ENCODE measurements around the gene OR1F1. TPM values are rescaled to one million over a fixed set of nuclear protein-coding genes. Genes with fewer than 3 reads are reported as not detected.

OR1F1 gene
- total RNA-seq, 1 donor from 2014 or later, result 0.32 TPM

DNA sequence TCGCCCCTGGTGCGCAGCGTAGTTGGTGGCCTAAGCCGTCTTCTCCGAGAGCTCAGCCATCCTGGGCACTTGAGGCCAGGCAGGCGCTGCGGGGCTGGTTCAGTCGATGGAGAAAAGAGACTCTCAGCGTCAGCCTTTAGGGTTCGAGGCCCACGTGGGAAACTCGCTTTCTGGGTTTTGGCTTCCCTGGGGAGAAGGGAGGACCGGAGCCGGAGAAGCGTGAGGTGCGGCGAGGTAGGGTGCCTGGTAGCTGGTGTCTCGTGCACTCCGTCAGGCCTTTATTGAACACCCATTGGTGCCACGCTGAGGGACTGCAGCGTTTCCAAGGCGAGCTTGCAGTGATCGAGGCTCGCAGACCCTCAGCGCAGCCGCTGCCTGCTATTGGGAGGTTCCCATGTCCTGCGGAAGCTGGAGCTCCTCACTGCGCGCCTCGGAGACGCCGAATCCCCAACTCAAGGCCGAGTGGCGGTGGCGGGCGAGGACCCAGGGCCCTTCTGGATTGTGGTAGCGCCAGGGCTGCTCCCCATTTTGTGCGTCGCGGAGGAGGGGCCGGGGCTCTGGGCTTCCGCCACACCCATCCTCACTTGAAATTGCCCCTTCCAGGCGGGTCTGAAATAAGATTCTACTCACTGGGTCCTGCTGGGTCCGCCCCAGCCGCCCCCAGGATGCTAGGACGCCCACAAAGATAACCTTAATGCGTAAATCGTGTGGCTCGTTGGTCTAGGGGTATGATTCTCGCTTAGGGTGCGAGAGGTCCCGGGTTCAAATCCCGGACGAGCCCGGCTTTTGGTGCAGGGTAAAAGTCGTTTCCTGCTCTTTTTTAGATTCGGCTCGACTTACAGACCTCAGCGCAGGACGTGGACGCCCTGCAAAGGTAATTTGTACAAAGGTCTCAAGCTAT is 1.2 kb downstream of the OR1F1 start:
- Histone ChIP-seq H4K20me1 (ENCODE audit: insufficient read depth, low read length) (no peaks in the 10 kb centered on the region), H3K36me3 (ENCODE audit: insufficient read depth, low read length) (no peaks in the 10 kb centered on the region), H3K9me3 (ENCODE audit: insufficient read depth, low read depth, low read length) (no peaks in the 10 kb centered on the region), H3K27ac (ENCODE audit: low read depth, low read length) (no peak overlapping the region), H3K4me2 (ENCODE audit: low read length) (peak overlapping the region; percentile 88), H3K4me1 (ENCODE audit: insufficient read depth, low read length) (peaks cover 12% of the 10 kb centered on the region), H3K9ac (ENCODE audit: low read length) (peak overlapping the region; percentile 68), H3K27me3 (ENCODE audit: insufficient read depth, low read length) (peaks cover 6% of the 10 kb centered on the region), H3K79me2 (ENCODE audit: insufficient read depth, low read length) (no peaks in the 10 kb centered on the region), H3K4me3 (ENCODE audit: insufficient read depth, low read depth, low read length) (peak overlapping the region; percentile 74), H2AFZ (ENCODE audit: low read depth, low read length) (peak overlapping the region; percentile 100)
- peak; percentile 55 for DNase-seq (ENCODE audit: low read depth)
- no peak for TF ChIP-seq EZH2 (IDR thresholded peaks at IDR 0.05; ENCODE audit: insufficient read depth, low read length)
- TF ChIP-seq, protein P1, sequence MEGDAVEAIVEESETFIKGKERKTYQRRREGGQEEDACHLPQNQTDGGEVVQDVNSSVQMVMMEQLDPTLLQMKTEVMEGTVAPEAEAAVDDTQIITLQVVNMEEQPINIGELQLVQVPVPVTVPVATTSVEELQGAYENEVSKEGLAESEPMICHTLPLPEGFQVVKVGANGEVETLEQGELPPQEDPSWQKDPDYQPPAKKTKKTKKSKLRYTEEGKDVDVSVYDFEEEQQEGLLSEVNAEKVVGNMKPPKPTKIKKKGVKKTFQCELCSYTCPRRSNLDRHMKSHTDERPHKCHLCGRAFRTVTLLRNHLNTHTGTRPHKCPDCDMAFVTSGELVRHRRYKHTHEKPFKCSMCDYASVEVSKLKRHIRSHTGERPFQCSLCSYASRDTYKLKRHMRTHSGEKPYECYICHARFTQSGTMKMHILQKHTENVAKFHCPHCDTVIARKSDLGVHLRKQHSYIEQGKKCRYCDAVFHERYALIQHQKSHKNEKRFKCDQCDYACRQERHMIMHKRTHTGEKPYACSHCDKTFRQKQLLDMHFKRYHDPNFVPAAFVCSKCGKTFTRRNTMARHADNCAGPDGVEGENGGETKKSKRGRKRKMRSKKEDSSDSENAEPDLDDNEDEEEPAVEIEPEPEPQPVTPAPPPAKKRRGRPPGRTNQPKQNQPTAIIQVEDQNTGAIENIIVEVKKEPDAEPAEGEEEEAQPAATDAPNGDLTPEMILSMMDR (IDR thresholded peaks at IDR 0.05; ENCODE audit: insufficient read depth, low read depth, low read length), result no peak
- peak overlapping the region; percentile 87 for H3K27ac Mint-ChIP-seq (ENCODE audit: unreplicated experiment)
- FAIRE-seq, result no peak
- no peaks in the 10 kb centered on the region for H3K4me1 Mint-ChIP-seq (ENCODE audit: low read depth, unreplicated experiment)
- peaks cover 20% of the 10 kb centered on the region for H3K27me3 Mint-ChIP-seq (ENCODE audit: low read depth, unreplicated experiment)
- H3K9me3 Mint-ChIP-seq (ENCODE audit: unreplicated experiment), result peaks cover 7% of the 10 kb centered on the region
- no peaks in the 10 kb centered on the region for H3K36me3 Mint-ChIP-seq (ENCODE audit: low read depth, unreplicated experiment)
- peak overlapping the region; percentile 91 for H3K4me3 Mint-ChIP-seq (ENCODE audit: unreplicated experiment)

DNA sequence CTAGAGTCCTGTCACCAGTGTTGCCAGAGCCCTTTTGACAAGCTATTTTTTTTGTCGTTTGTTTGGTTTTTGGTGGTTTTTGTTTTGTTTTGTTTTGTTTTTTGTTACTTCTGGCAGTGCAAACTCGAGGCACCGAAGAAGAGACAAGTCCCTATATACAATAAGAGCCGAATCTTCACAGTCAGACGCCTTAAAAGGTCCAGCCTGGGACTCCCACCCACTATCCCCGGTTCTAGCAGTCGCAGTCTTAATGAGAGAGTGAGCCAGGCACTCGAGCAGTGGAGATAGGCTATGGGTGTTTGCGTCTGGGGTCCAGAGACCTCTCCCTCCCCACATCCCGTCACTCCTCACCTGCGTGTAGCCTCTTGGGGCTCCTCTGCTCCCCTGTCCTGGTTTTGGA is 1.9 kb downstream of the OR1F1 start:
- no peaks in the 10 kb centered on the region for H3K79me2 ChIP-seq (ENCODE audit: insufficient read depth, low read length)
- peak overlapping the region; percentile 88 for H3K4me2 ChIP-seq (ENCODE audit: low read length)
- H3K4me1 ChIP-seq (ENCODE audit: insufficient read depth, low read length), result peaks cover 12% of the 10 kb centered on the region
- Mint-ChIP-seq H3K27ac (ENCODE audit: unreplicated experiment) (peak overlapping the region; percentile 87), H3K4me1 (ENCODE audit: low read depth, unreplicated experiment) (no peaks in the 10 kb centered on the region), H3K27me3 (ENCODE audit: low read depth, unreplicated experiment) (peaks cover 22% of the 10 kb centered on the region), H3K36me3 (ENCODE audit: low read depth, unreplicated experiment) (no peaks in the 10 kb centered on the region), H3K4me3 (ENCODE audit: unreplicated experiment) (peak overlapping the region; percentile 91), H3K9me3 (ENCODE audit: unreplicated experiment) (peaks cover 9% of the 10 kb centered on the region)
- no peak overlapping the region for H2AFZ ChIP-seq (ENCODE audit: low read depth, low read length)
- H3K36me3 ChIP-seq (ENCODE audit: insufficient read depth, low read length), result no peaks in the 10 kb centered on the region
- H3K9ac ChIP-seq (ENCODE audit: low read length), result no peak overlapping the region
- DNase-seq (ENCODE audit: low read depth) (no peak), FAIRE-seq (no peak)
- TF ChIP-seq, protein P1 (IDR thresholded peaks at IDR 0.05; ENCODE audit: insufficient read depth, low read depth, low read length), result no peak
- TF ChIP-seq EZH2 (IDR thresholded peaks at IDR 0.05; ENCODE audit: insufficient read depth, low read length), result no peak
- H4K20me1 ChIP-seq (ENCODE audit: insufficient read depth, low read length), result no peaks in the 10 kb centered on the region
- H3K4me3 ChIP-seq (ENCODE audit: insufficient read depth, low read depth, low read length), result peak overlapping the region; percentile 74
- H3K27ac ChIP-seq (ENCODE audit: low read depth, low read length), result no peak overlapping the region
- peaks cover 6% of the 10 kb centered on the region for H3K27me3 ChIP-seq (ENCODE audit: insufficient read depth, low read length)
- no peaks in the 10 kb centered on the region for H3K9me3 ChIP-seq (ENCODE audit: insufficient read depth, low read depth, low read length)

DNA sequence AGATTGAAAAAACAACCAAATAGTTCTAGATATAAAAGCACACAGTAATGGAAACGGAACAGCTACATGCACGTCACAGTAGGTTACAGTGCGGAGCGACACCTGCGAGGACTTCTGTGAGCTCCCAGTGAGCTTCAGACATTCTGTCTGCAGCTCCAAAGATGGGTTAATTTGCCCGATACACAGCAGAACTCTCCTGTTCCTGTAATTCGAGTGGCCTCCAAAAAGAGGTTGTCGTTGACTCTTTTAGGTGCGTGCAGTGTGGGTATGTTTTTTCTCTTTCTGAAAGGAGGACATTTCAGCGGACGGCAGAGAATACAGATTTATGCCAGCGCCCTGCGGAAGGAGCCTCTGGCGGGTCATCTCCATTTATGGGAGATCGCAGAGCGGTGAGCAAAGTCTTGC is 2.9 kb downstream of the OR1F1 start:
- Histone ChIP-seq H3K79me2 (ENCODE audit: insufficient read depth, low read length) (no peaks in the 10 kb centered on the region), H3K9ac (ENCODE audit: low read length) (no peak overlapping the region), H2AFZ (ENCODE audit: low read depth, low read length) (no peak overlapping the region), H3K27me3 (ENCODE audit: insufficient read depth, low read length) (peaks cover 6% of the 10 kb centered on the region), H3K36me3 (ENCODE audit: insufficient read depth, low read length) (no peaks in the 10 kb centered on the region), H3K4me2 (ENCODE audit: low read length) (peak overlapping the region; percentile 79), H3K4me3 (ENCODE audit: insufficient read depth, low read depth, low read length) (peak overlapping the region; percentile 41), H3K4me1 (ENCODE audit: insufficient read depth, low read length) (peaks cover 12% of the 10 kb centered on the region), H4K20me1 (ENCODE audit: insufficient read depth, low read length) (no peaks in the 10 kb centered on the region), H3K9me3 (ENCODE audit: insufficient read depth, low read depth, low read length) (no peaks in the 10 kb centered on the region), H3K27ac (ENCODE audit: low read depth, low read length) (no peak overlapping the region)
- no peak for TF ChIP-seq EZH2 (IDR thresholded peaks at IDR 0.05; ENCODE audit: insufficient read depth, low read length)
- Mint-ChIP-seq H3K27me3 (ENCODE audit: low read depth, unreplicated experiment) (peaks cover 28% of the 10 kb centered on the region), H3K4me1 (ENCODE audit: low read depth, unreplicated experiment) (no peaks in the 10 kb centered on the region), H3K4me3 (ENCODE audit: unreplicated experiment) (peak overlapping the region; percentile 84), H3K9me3 (ENCODE audit: unreplicated experiment) (peaks cover 9% of the 10 kb centered on the region), H3K36me3 (ENCODE audit: low read depth, unreplicated experiment) (no peaks in the 10 kb centered on the region), H3K27ac (ENCODE audit: unreplicated experiment) (no peak overlapping the region)
- DNase-seq (ENCODE audit: low read depth) (no peak), FAIRE-seq (no peak)

All from astrocyte (in vitro differentiated cells and primary cell).